HG02759 (cell line): ENCODE measurements around the gene STPG3.

Source experiments
- ATAC-seq: cut with Tn5 transposase; IDR thresholded peaks from one replicate; pipeline ENCODE4 v1.9.1; 2021; ENCODE audit warnings: mild to moderate bottlenecking, moderate library complexity; ENCODE audit not compliant: unreplicated experiment

Gene STPG3

DNA sequence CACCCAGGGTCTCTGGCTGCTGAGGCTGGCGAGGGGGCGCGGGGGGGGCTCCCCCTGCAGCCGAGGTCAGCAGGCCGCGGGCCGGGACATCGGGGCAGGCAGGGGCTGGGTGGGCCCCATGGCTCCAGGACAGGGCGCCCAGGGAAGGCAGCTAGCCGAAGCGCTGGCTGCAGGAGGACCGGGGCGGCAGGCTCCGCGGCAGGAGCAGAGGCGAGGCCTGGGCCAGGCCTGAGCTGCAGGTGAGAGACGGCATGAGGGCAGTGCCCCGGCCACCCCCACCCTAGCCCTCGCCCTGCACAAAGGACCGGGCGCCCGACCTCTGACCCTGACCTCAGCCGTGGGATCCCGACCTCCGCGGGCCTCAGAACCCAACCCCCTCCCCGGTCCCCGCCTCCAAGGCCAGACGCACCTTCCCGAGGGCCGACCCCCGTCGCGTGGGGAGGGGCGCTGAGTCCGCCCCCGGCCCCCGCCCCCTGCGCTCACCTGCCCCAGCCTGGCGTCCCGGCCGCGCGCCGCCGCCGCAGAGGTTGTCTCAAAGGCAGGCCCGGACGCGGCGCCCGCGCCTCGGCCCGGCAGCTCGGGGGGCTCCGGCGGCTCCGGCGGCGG is 29.5 kb upstream of the STPG3 start:
- no peak for ATAC-seq

DNA sequence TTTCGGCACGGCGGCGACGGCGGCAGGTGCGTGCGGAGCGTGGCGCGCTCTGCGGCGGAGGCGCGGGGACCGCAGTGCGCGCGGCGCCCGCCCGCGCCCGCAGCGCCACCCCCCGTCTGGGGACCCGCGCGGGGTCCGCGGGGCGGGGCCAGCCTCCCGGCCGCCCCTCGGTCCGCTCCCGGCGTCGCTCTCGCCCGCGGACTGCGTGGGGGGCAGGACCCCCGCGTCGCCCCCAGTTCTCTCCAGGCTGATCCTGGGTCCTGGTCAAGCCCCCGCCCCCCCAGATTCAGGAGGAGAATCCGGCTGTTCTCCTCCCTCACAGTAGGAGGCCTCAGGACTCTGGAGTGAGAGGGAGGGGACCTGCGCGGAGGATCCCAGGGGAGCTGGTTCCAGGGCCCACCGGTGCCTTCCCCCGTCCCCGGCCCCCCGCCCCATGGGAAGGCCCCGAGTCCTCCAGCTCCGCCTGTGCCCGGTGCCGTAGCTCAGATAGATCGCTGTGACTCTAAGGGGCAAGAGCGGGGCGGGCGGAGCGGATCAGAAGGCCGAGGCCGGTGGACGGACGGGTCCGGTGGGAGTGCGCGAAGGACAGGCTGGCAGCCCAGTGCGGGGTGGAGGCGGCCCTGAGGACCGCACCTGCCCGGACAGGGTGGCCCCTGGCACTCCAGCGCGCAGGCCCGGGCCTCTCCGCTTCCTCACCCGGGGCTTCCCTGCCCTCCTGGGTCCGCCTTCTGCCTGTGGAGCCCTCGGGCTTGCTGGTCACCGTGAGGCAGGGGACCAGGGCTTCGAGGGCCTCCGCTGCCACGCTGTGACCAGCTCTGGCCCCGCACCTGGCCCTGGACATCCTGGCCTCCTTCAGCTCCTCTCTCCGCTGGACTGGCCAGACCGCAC is 28.7 kb upstream of the STPG3 start, which contains the start of gene RNF208:
TSS of gene RNF208 (minus strand) at position 51 of the 888 bp plus-strand sequence. CDS start 1,028 bp downstream, outside the sequence.
- peak; percentile 5 for ATAC-seq

DNA sequence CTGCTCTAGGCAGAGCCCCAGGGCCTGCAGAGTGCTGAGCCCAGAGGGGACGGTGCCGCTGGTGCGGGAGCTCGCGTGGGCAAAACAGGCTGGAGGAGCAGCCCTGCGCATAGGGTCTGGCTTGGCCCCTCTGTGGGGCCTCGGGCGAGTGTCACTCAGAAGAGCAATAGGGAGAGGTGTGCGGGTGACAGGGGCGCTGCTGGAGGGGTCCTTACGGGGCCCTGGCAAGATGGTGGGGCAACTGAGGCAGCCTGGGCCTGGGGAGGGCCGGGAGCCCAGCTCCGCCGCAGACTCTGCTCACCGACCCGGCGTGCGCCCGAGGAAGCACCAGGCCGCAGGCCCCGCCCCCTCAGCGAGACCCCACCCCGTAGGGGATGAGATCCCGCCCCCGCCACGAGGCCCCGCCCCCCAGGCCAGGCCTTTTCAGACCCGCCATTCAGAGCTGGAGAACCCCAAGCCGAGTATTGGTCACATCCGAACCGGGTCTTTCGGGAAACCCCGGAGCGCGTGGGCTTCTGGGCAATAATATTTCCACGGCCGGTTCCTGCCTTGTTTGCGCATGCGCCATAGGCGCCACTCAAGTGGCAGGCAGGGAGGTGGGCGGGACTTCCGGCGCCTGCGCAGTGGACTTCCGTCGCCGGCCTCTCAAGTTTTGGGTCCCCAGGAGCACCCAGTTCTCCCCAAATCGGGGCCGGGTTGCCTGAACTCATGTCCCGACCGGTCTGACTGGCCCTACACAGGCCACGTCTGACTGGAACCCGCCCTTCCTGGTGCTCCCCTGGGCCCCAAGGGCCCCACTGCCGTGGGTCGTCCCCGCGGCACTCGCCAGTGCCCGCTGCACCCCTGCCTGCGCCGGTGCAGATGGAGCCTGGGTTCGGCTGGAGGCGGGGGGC is 27.8 kb upstream of the STPG3 start:
- peak; percentile 76 for ATAC-seq

DNA sequence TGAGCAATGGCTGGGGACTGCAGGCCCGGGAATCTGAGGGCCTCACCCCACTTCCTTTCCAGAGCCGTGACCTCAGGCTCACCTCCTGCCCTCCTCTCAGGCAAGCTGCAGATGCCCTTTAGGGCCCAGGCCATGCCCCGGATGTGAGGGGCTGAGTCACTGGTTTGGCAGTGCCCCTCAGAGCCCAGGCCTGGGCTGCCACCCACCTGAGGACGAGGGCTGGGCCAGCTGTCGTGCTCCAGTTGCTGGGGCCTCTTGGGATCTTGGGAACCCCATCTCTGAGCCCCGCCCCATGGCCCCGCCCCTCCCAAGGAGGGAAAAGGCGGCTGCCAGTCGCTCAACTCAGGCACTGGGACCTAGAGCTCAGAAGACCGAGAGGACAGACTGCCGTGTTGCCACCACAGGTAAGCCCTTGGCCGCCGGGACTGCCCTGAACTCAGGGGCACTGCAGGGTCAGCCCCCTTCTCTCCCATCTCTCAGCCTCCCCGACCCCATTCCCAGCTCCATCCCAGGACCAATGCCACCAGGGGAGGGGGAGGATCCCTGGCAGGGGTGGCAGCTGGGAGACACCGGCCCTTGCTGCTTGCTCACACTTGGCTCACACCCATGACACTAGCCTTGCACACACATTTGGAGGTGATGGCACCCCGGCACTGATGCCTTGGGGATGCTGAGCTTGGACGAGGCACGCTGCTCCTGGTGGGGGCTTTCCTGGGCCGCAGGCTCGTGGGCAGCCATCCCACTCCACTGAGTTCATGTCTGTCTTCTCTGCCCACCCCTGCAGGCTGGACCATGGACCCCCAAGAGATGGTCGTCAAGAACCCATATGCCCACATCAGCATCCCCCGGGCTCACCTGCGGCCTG is 26.0 kb upstream of the STPG3 start, which contains the start of gene CYSRT1:
TSS of gene CYSRT1 (plus strand) at position 345 of the 865 bp plus-strand sequence. CDS start at position 793, 448 bp downstream.
- ATAC-seq, result no peak

DNA sequence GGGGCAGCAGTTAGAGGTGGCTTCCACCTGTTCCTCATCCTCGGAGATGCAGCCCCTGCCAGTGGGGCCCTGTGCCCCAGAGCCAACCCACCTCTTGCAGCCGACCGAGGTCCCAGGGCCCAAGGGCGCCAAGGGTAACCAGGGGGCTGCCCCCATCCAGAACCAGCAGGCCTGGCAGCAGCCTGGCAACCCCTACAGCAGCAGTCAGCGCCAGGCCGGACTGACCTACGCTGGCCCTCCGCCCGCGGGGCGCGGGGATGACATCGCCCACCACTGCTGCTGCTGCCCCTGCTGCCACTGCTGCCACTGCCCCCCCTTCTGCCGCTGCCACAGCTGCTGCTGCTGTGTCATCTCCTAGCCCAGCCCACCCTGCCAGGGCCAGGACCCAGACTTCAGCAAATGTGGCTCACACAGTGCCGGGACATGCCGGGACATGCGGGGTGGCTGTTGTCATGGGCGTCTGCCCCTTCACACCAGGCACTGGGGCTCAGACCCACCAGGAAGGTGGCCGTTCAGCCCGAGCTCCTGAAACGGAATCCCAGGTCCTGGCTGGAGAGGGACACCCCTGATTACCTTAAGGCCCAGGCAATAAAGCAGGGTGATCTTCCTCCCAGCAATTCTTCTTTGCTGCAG is 25.3 kb upstream of the STPG3 start:
- ATAC-seq, result no peak

DNA sequence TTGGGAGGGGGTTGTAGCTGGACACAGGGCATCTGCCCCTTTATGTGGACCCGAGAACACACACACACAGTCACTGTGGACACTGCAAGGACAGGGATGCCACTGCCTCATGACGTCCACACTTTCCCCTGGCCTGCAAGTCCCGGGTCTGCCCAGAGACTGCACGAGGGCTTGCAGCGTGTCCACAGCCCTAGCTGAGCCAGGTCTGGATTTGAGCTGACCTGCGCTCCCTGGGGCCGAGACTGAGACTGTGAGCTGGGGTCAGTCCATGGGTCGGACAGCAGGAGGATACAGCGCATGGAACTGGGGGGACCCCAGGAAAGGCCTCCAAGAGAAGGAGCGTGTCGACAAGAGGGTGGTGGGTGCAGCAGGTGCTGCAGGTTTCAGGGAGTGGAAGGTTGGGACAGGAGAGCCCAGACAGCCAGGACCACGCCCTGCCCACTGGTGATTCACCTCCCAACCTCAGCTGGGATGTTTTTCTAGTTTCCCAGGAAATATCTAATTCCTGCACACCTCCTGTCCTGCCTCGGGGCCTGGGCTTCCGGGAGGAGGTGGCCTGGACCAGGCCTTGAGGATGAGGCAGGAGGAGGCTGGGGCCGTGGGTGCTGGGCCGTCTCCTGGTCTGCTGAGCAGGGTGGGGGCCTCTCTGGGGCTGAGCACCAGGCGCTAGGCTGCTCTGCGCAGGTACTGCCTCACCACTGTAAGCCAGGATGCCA is 24.6 kb upstream of the STPG3 start:
- no peak for ATAC-seq

DNA sequence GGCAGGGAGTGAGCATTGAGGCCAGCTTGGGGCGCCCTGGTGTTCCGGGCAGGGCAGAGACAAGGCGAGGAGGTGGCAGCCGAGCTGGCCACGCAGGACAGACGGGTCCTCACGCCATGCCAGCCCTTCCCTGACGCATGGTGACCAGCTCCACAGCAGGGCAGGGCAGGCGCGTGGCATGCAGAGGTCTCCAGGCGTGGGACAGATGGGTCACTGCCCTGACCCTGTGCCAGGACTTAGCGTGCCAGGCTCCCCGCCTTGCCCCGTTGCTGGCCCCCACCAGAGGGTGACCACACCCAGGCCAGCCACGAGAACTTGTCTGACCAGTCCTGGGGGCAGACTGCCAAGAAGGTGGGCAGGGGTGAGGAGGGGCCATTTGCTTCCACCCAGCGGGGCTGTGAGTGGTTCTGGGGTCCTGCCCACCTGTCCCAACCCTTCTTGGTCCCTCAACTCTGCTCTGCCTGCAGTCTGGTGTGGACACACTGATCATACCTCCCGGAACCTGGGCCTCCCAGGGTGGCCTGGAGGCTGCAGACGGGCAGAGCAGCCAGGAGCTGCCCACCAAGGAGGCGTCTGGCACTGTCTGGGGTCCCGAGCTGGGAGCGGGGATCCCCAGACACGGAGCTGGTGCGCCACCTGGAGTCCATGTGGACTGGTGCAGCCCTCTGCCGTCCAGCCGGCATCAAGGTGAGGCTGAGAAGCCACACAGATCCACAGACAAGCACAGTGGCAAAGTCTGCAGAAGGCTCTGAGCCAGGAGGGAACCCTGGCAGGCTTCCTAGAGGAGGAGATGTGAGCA is 23.8 kb upstream of the STPG3 start, which contains the start of gene RNF224:
TSS of gene RNF224 (plus strand) at position 449 of the 799 bp plus-strand sequence. CDS start 834 bp downstream, outside the sequence.
- ATAC-seq, result no peak

DNA sequence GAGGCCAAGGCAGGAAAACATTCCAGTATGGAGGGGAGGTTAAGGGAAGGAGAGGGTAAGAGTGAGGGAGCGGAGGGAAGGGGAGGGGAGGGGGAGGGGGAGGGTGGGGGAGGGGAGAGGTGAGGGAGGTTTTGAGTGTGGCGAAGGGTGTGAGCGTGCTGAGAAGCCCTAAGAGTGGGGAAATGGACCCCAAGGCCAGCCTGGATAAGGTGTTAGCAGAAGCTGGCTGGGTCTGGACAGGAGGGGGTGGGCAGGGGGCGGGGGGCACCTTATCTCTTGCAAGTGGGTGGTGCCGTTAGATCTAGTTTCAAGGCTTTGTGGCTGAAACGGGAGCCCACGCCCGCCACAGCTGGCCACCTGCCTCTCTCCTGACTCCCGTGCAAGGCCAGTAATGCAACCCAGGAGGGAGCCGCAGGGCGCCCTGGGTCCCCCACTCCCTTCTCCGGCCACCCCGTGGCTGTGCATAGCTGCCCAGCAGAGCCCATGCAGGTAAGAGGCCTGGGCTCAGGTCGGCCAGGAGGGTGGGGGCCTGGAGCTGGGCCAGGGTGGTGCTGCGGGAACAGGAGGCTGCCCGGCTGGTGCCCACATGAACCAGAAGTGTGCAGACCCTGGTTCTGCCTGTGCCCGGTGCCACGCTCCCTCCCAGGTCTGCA is 23.1 kb upstream of the STPG3 start:
- ATAC-seq, result no peak

DNA sequence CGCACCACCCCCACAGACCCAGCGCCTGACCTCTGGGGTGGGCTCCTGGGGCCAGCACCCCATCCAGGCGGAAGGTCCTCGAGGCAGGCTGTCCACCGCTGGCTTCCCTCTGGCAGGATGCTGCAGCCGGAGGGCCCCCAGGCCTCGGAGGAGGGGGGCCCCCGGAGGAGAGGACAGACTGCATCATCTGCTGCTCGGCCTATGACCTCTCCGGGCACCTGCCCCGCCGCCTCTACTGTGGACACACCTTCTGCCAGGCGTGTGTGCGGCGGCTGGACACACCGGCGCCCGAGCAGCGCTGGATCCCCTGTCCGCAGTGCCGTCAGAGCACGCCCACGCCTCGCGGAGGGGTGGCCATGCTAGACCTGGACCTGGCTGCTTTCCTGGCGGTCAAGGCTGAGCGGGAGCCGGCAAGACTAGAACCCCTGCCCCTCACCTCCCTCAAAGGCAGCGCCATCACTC is 22.5 kb upstream of the STPG3 start:
- no peak for ATAC-seq

DNA sequence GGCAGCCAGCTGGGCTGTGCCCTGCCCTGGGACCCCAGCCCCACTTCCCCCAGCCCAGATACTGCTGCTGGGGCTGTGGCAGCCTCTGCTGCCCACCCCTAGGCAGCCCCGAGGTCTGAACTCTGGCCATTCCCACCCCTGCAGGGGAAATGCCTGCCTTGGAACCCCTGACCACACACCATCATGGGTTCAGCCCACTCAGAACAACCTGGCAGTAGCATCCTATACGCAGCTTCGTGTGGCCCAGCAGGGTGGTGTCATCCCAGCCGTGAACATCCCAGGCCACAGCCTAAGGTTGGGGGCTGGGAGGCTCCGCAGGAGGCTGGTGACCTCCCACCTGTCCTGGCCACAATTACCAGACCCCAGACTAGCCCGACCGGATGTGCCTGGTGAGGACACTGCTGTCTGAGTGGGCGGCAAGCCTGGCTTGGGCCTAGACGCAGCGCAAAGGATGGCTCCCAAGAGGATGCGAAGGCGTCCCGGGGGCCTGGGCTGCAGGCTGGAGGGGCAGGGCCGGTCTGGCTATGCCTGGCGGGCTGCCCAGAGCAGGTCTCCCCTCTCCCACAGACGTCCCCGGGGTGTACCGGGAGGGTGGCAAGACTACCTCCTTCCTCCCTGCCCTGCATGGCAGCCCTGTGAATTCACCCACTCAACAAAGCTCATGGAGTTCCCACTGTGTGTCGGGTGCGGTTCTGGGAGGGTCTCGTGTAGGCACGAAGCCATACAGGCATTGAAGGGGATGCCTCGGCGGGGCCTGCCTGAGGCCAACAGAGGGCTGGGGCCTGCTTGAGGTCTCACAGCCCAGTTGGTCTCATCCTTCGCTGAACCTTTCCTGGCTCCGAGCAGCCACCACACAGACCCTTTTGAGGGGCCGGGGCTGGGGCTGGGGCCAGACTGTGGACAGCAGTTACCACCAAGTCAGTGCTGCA is 21.9 kb upstream of the STPG3 start:
- no peak for ATAC-seq

DNA sequence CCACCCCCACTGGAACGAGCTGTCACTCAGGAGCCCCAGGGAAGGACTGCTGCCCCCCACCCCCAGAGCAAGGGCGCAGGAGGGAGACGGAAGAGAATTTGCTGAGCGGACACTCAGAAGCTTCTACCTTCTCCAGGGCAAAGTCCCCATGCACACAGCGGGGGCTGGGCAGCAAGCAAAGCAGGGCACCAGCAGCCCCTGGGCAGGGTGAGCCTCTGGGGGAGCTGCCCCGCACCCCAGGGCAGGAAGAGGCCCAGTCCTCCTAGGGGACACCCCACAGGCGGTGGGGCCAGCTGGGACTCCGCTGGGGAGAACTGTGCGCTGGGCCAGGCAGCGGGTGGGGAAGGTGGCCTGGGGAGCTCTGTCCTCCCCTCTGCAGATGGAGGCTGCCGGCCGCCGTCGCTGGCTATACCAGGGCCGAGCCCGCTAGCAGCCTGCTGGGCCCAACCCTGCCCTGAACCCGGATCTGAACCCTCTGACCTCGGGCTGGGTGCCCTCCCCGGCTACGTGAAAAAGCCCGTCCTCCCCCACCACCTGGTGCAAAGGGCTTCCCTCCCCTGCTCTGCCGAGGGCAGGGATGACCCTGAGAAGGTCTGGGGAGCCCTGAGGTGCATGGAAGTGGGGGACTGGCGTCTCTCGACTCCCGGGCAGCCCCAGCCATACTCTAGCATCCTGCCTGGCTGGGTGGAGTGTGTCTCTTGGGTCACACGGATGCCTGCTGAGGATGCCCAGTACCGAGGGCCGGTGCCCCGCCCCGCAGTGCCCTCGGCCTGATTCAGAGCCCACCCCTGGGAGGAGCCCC is 21.0 kb upstream of the STPG3 start:
- no peak for ATAC-seq

DNA sequence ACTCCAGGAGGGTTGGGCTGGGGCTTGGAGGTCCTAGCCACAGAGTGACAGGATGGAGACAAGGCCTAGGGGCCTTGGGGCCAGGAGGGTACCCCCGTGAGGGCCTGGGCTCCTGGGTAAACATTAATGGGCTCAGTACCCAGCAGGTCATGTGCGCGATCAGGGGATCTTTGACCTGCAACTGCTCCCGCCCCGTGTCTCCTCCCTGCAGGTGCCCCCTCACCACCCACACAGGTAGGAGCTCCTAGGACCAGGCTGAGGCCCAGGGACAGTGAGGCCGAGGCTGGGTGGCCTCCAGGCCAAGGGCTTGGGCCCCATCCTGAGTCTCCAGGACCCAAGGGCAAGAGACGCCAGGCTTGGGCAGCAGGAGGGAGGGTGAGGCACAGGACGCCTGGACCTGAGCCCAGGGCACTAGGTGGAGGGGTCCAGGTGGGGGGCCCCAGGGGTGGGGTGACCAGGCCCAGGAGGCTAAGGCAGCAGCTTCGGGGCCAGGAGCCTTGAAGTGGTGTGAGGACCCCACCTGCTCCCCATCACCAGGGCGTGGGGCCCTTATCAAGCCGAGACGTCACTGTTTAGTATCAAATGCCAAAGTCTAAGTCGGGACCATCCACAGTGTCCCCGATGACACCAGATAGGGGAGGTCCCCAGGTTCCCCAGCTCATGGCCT is 20.2 kb upstream of the STPG3 start, which contains the start of gene SLC34A3:
TSS of gene SLC34A3 (plus strand) at position 197 of the 667 bp plus-strand sequence. CDS start 802 bp downstream, outside the sequence.
- no peak for ATAC-seq

DNA sequence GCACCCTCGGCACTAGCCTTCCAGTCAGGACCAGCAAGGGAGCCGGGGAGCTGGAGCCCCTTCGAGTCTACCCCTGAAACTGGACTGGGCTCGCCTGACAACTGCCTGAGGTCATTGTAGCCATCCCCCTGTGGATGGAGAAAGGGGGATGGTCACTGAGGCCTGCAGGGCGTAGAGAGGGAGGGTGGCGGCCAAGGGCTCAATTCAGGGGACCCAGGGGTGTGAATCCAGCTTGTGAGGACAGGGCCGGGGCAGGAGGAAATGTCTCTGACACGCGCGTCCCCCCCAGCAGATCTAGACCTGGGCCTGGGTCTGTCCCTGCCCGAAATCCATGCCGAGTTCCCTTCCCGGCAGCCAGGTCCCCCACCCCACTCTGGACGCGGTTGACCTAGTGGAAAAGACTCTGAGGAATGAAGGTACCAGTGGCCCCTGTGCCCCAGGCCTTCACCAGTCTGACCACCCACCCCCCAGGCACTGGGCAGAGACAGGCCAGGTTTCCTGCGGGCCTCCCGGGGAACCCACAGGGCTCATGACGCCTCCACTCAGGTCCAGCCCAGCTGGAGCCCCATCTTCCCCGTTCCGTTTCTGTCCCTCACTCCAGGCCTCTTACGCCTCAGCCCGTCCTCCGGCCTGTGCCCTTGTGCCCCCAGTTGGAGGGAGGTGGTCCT is 19.6 kb upstream of the STPG3 start:
- no peak for ATAC-seq

DNA sequence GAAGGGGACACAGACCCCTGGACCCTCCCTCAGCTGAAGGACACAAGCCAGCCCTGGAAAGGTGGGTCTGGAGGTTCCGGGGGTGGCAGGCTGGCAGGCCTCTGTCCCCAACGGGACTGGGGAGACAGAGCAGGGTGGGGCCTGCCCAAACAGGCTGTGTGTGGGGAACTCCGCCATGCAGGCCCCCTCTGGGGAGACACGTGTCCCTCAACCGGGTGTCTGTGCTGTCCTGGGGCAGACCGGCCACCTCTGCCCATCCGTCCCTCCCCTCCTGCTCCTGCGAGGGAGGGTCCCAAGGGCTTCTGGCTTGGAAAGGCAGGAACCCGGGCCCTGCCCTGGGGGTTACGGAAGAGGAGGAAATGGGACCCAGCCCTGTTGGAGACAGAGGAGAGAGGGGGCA is 19.0 kb upstream of the STPG3 start:
- ATAC-seq, result no peak
